K562 (cell line): Measurements from ENCODE around the gene TRIM65. TPM values are rescaled to one million over a fixed set of nuclear protein-coding genes. Genes with fewer than 3 reads are reported as not detected.

Experiments
- CAMTA2 ChIP-seq: fragments of 250-450 bp; sonication (Bioruptor Pico); conservative IDR thresholded peaks from 2 replicates; pipeline ENCODE4 v1.5.1; 2022
- RNF2 ChIP-seq: sonication (generic); IDR thresholded peaks from 2 replicates; pipeline ENCODE4 v1.6.1; 2016
- ZC3H11A ChIP-seq: IDR thresholded peaks from 2 replicates; pipeline ENCODE4 v1.6.1; 2012; ENCODE audit warnings: low read depth, low read length, improper control_type of control experiment
- ZFP36 ChIP-seq: fragments of 150-350 bp; IDR thresholded peaks from 2 replicates; pipeline ENCODE4 v1.6.1; 2018; ENCODE audit warnings: low read length, low read depth; ENCODE audit not compliant: partially characterized antibody
- ZKSCAN1 ChIP-seq: fragments of 150-350 bp; IDR thresholded peaks from 2 replicates; pipeline ENCODE4 v1.6.1; 2016; ENCODE audit warnings: low read depth, low read length
- ZNF253 ChIP-seq: fragments of 250-450 bp; sonication (Bioruptor Pico); conservative IDR thresholded peaks from 2 replicates; pipeline ENCODE4 v1.6.1; 2021; ENCODE audit warnings: mild to moderate bottlenecking
- polyA plus RNA-seq, 8 experiments: library from polyadenylated mRNA; depleted of rRNA in 4 of 8; stranded (reverse) in 5 of 8; unstranded in 3 of 8; fragments of >200 nt; fragmentation: Nextera tagmentation in 2 of 8; fragmentation: Illumina TruSeq in 1 of 8; extraction: Ambion mirVana in 2 of 8; extraction: Trizol in 1 of 8; gene quantifications; 2 replicates each; pipeline versions ENCODE4 v1.2.1 to v1.2.3, GENCODE V29; 2011 to 2014; ENCODE audit warnings: inconsistent platforms in 1 of 8, missing spikeins in 1 of 8
- total RNA-seq, 7 experiments: library from RNA; depleted of rRNA in 6 of 7; stranded (reverse); fragments of >200 nt in 6 of 7; fragmentation: Illumina TruSeq in 2 of 7; extraction: Trizol in 2 of 7; gene quantifications; 2 replicates each; pipeline versions ENCODE4 v1.2.1 to v1.2.3, GENCODE V29; 2011 to 2021; ENCODE audit warnings: low replicate concordance in 1 of 7
- TF ChIP-seq, protein P1 (sequence below), 2 experiments: fragments of 150-350 bp in 1 of 2; IDR thresholded peaks; 2 replicates each; pipeline ENCODE4 v1.6.1; 2012 to 2016; ENCODE audit warnings: low read depth in 2 of 2, low read length in 2 of 2, mild to moderate bottlenecking in 1 of 2, moderate library complexity in 1 of 2
- TF ChIP-seq, protein P2 (sequence below): fragments of 250-450 bp; sonication (Bioruptor Pico); IDR thresholded peaks from 2 replicates; pipeline ENCODE4 v1.5.0; 2020; ENCODE audit warnings: mild to moderate bottlenecking

Gene TRIM65
- total and polyA plus RNA-seq, 9 of the 15 experiments (the other 6 are each of a cell fraction or from before 2014, with no cell fraction given): 2.8 to 45.7 (median 22.9) TPM

GRCh38 chr17:75908201-75908600 lies 11.4 kb upstream of the TRIM65 start (continued):
- TF ChIP-seq, protein P1, sequence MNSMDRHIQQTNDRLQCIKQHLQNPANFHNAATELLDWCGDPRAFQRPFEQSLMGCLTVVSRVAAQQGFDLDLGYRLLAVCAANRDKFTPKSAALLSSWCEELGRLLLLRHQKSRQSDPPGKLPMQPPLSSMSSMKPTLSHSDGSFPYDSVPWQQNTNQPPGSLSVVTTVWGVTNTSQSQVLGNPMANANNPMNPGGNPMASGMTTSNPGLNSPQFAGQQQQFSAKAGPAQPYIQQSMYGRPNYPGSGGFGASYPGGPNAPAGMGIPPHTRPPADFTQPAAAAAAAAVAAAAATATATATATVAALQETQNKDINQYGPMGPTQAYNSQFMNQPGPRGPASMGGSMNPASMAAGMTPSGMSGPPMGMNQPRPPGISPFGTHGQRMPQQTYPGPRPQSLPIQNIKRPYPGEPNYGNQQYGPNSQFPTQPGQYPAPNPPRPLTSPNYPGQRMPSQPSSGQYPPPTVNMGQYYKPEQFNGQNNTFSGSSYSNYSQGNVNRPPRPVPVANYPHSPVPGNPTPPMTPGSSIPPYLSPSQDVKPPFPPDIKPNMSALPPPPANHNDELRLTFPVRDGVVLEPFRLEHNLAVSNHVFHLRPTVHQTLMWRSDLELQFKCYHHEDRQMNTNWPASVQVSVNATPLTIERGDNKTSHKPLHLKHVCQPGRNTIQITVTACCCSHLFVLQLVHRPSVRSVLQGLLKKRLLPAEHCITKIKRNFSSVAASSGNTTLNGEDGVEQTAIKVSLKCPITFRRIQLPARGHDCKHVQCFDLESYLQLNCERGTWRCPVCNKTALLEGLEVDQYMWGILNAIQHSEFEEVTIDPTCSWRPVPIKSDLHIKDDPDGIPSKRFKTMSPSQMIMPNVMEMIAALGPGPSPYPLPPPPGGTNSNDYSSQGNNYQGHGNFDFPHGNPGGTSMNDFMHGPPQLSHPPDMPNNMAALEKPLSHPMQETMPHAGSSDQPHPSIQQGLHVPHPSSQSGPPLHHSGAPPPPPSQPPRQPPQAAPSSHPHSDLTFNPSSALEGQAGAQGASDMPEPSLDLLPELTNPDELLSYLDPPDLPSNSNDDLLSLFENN (IDR thresholded peaks at IDR 0.05; ENCODE audit: low read depth in 2 of 2, low read length in 2 of 2): no peak
- no peak for TF ChIP-seq ZKSCAN1
- no peak for TF ChIP-seq ZC3H11A
- no peak for TF ChIP-seq ZNF253 (CRISPR knock-in tag)
- TF ChIP-seq RNF2: no peak
- TF ChIP-seq CAMTA2 (CRISPR knock-in tag): no peak
- TF ChIP-seq, protein P2, sequence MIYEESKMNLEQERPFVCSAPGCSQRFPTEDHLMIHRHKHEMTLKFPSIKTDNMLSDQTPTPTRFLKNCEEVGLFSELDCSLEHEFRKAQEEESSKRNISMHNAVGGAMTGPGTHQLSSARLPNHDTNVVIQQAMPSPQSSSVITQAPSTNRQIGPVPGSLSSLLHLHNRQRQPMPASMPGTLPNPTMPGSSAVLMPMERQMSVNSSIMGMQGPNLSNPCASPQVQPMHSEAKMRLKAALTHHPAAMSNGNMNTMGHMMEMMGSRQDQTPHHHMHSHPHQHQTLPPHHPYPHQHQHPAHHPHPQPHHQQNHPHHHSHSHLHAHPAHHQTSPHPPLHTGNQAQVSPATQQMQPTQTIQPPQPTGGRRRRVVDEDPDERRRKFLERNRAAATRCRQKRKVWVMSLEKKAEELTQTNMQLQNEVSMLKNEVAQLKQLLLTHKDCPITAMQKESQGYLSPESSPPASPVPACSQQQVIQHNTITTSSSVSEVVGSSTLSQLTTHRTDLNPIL (CRISPR knock-in tag): no peak
- no peak for TF ChIP-seq ZFP36
